ENCODE data around the gene AREL1.

- TF ChIP-seq CTCF (IDR thresholded peaks at IDR 0.05) (no peak), POLR2A (IDR thresholded peaks at IDR 0.05) (no peak)
Measured at GRCh38 chr14:74732387-74732786, 19.5 kb upstream of the AREL1 start.
